ENCODE measurements around the gene PPP1R15A.
"Not testable (repeated sequence)": the region's sequence is repeated elsewhere in the genome, so short reads cannot be mapped to it uniquely, and the experiment has no call there.

PPP1R15A gene

DNA sequence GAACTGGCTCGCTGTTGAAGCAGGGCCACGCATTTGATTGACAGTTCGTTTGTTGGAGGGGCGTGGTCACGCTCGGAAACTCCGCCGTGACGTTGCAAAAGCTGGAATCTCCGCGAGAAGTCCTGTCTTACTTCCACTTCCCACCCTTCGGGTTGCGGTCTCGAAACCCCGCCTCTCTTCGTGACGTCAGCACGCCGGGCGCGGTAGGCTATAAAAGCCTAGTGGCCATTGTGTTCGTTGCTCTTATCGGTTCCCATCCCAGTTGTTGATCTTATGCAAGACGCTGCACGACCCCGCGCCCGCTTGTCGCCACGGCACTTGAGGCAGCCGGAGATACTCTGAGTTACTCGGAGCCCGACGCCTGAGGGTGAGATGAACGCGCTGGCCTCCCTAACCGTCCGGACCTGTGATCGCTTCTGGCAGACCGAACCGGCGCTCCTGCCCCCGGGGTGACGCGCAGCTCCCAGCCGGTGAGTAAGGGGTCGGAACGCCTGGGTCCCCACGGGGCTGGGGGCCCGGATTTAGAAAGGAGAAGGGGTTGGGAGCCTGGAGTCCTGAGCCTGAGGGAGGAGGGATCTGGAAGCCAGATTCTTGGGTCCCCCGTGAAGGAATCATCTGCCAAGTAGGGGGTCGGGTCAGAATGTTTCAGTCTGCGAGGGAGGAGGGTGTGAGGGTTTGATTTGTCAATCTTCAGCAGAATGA lies at the start of gene PPP1R15A:
Gene PPP1R15A, plus strand, starts transcription at position 240 of the 702 bp plus-strand sequence. CDS start 813 bp downstream, outside the sequence.
- peak; percentile 98 for DNase-seq (ENCODE audit: low read depth in 3 of 3)

- no peak for DNase-seq (ENCODE audit: low read depth in 3 of 3)
Measured at GRCh38 chr19:48822514-48822913, 49.7 kb upstream of the PPP1R15A start.

GRCh38 chr19:48826606-48827020 lies 45.6 kb upstream of the PPP1R15A start:
- DNase-seq (ENCODE audit: low read depth in 3 of 3) = no peak

- no peak for DNase-seq (ENCODE audit: low read depth in 3 of 3)
Measured at GRCh38 chr19:48830088-48830487, 42.1 kb upstream of the PPP1R15A start.

GRCh38 chr19:48830965-48831364 lies 41.3 kb upstream of the PPP1R15A start:
- DNase-seq (ENCODE audit: low read depth in 3 of 3) = no peak

DNA sequence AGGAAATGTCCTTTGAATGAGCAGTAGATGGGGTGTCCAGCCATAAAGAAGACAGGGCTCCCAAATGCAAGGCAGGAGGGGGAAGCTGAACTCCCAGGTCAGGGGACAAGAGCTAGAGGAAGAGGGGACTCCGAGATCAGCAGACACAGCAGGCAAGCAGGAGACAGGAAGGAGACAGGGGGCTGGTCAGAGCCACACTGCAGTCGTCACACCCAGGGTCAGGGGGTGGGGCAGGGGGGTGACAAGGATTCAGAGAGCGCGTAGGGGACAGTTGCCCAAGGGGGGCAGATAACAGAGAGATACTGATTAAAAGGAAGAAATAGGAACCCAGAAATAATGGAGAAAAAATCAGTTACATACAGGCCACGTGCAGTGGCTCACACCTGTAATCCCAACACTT lies 39.2 kb upstream of the PPP1R15A start:
- no peak for DNase-seq (ENCODE audit: low read depth in 3 of 3)

DNA sequence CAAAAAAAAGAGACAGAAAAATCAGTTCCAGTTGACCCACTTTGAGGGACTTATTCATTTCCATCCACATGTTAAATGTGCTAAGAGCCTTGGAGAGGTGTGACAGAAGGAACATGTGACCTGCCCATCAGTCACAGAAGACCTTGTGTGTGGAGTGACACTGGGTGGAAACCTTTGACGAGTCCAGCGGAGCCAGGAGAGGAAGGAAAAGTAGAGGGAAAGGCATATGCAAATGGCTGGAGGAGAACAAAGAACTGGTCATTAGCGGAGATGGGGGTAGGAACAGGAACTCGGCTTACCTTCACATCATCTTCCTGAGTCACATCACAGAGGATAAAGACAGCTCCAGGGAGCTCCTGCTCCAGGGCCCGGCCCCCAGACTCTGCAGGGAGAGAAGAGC lies 38.2 kb upstream of the PPP1R15A start:
- no peak for DNase-seq (ENCODE audit: low read depth in 3 of 3)

GRCh38 chr19:48835734-48836088 lies 36.5 kb upstream of the PPP1R15A start:
- DNase-seq (ENCODE audit: low read depth in 3 of 3) = peak; percentile 84 to 91 (median 89)

- no peak for DNase-seq (ENCODE audit: low read depth in 3 of 3)
Measured at GRCh38 chr19:48836089-48837017, 35.9 kb upstream of the PPP1R15A start, which contains the start of gene HSD17B14. Gene HSD17B14, minus strand, starts transcription at chr19:48836491. Its CDS starts 80 bp downstream, at chr19:48836411.

DNA sequence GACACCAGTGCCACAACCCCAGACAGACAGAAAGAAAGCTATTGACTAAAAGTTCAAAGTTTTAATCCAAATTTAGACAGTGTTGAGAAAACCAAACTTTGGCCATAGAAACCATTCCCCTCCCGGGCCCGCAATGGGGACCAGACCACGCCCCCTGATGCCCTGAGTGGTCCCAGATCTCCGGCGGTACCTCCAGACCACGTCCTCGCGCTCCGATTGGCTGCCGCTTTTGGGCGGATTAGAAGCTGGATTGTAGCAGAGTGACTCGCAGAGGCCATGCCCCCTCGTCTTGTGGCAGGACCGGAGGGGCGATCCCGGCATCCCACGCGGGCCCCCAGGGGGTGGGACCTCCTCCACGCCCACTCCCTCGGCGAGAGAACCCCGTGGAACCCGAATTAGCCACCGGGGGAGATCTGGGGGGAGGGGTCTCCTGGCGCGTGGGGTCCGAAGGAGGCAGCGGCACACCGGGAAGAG lies 35.1 kb upstream of the PPP1R15A start:
- DNase-seq (ENCODE audit: low read depth in 3 of 3) = peak; percentile 36 to 51 (median 49)

GRCh38 chr19:48837687-48838086 lies 34.5 kb upstream of the PPP1R15A start:
- DNase-seq (ENCODE audit: low read depth in 3 of 3) = no peak

DNA sequence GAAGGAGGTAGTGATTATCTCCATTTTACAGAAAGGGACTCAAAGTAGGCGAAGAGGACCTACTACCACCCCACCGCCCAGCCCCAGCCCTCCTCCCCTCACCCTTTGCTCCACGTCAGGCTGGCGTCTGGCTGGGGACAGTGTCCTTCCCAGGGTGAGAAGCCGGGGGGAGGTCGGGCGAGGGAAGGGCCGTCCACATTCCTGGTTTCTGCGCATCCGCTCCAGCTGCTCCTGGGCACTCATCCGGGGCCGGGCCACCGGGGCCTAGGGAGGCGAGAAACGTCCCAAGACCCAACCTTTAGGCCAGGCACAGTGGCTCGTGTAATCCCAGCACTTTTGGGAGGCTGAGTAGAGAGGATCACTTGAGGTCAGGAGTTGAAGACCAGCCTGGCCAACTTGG lies 31.2 kb upstream of the PPP1R15A start:
- no peak for DNase-seq (ENCODE audit: low read depth in 3 of 3)

GRCh38 chr19:48841571-48841970 lies 30.6 kb upstream of the PPP1R15A start:
- DNase-seq (ENCODE audit: low read depth in 3 of 3) = no peak

DNA sequence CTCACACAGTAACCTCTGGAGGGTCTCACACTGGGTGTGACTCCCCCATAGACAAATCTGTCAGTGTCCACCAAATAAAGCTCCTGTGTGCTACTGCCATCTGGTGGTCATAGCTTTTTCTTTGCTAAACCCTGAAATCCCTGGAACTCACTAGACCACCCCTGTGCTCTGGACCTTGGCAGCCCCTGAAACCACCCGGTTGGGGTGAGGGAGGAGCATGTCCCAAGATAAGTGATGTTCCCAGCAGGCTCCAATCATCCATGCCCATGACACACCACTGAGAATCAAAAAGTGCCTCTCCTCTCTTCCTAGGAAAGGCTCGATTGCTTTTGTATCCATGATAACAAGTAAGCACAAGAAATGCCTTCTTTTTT lies 29.4 kb upstream of the PPP1R15A start:
- DNase-seq (ENCODE audit: low read depth in 3 of 3) = peak in 1 of 3 experiments; percentile 11

- no peak for DNase-seq (ENCODE audit: low read depth in 3 of 3)
Measured at GRCh38 chr19:48844472-48844871, 27.7 kb upstream of the PPP1R15A start.

DNA sequence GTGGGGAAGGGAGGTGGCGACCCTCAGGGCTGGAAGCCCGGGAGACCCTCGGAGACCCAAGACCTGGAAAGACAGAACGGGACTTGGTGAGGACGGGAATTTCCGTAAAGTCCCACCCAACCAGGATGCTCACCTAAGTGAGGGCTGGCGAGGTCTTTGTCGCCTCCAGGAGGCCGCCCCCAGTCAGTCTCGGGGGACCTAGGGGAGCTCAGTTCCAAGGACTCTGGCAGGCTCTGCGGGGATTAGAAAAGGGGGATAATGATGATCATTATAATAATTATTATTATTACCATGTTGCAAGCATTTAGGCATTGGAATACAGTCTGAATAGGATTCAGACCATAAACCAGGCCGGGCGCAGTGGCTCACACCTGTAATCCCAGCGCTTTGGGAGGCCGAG lies 26.8 kb upstream of the PPP1R15A start:
- DNase-seq (ENCODE audit: low read depth in 3 of 3) = no peak

DNA sequence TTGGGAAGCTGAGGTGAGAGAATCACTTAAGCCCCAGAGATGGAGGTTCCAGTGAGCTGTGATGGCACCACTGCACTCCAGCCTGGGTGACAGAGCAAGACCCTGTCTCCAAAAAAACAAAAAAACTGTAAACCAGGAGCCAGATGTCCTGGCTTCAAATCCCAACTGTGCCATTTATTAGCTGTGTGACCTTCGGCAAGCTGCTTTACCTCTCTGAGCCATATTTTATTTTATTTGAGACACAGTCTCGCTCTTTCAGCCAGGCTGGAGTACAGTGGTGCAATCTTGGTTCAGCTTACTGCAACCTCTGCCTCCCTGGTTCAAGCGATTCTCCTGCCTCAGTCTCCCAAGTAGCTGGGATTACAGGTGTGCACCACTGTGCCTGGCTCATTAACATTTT lies 25.6 kb upstream of the PPP1R15A start:
- not testable (repeated sequence) for DNase-seq (ENCODE audit: low read depth in 3 of 3)

GRCh38 chr19:48852292-48852691 lies 19.9 kb upstream of the PPP1R15A start:
- no peak for DNase-seq (ENCODE audit: low read depth in 3 of 3)

DNA sequence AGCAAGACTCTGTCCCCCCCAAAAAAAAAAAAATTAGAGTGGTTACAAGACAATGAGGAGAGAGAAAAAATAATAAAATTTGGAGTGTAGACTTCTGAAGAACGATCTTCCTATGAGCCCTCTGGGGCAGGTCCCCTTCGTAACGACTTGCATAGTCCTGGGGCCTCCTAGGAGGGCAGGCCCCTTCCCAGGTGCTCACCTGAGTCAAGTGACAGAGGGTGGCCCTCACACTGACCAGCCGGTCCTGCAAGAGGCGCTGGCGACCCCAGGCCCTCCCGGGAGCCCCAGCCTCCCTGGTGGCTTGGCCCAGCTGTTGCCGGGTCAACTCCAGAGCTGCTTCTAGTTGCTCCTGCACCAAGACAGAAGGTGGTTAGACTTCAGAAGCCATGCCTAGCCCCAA lies 18.7 kb upstream of the PPP1R15A start:
- DNase-seq (ENCODE audit: low read depth in 3 of 3) = no peak

- DNase-seq (ENCODE audit: low read depth in 3 of 3) = no peak
Measured at GRCh38 chr19:48854103-48854502, 18.1 kb upstream of the PPP1R15A start.

- no peak for DNase-seq (ENCODE audit: low read depth in 3 of 3)
Measured at GRCh38 chr19:48856921-48857320, 15.3 kb upstream of the PPP1R15A start.

GRCh38 chr19:48858984-48859710 lies 13.1 kb upstream of the PPP1R15A start:
- DNase-seq (ENCODE audit: low read depth in 3 of 3) = peak in 2 of 3 experiments; percentile 60 to 70

Measured in stimulated activated CD4-positive, alpha-beta T cell treated with anti-CD3 and anti-CD28 coated beads, TNF-alpha, amount 100 ng/mL, for 4 hours (primary cell).